Gastroesophageal sphincter (tissue), 4 donors: Measurements from ENCODE around the gene C11orf16. TPM values are rescaled to one million over a fixed set of nuclear protein-coding genes. Genes with fewer than 3 reads are reported as not detected.
A peak's percentile ranks its signal among the peaks of the same experiment; 100 is the strongest.

Experiments used
- ATAC-seq: fragments of 150-250 bp; one replicate; pipeline ENCODE4 v1.9.1; 2016; ENCODE audit warnings: mild to moderate bottlenecking, moderate library complexity
- H3K27ac ChIP-seq, 4 donors: fragments of 200-600 bp; sonication (generic) in 3 of 4; 1 replicate in 3 of 4; 2 replicates in 1 of 4; pipeline ENCODE4 v1.5.1; 2016 to 2019
- H3K27me3 ChIP-seq: fragments of 200-600 bp; sonication (generic); one replicate; pipeline ENCODE4 v1.5.1; 2019
- H3K36me3 ChIP-seq, 2 donors: fragments of 200-600 bp; sonication (generic); one replicate each; pipeline ENCODE4 v1.5.1; 2019; ENCODE audit warnings: control low read depth in 1 of 2
- H3K4me1 ChIP-seq, 3 donors: fragments of 200-600 bp; sonication (generic); 1 replicate in 2 of 3; 2 replicates in 1 of 3; pipeline ENCODE4 v1.5.1; 2016 to 2019; ENCODE audit warnings: control low read depth in 2 of 3
- H3K4me3 ChIP-seq, 2 donors: fragments of 200-600 bp; sonication (generic); one replicate each; pipeline ENCODE4 v1.5.1; 2019; ENCODE audit warnings: mild to moderate bottlenecking in 1 of 2, moderate library complexity in 1 of 2
- H3K9me3 ChIP-seq, 3 donors: fragments of 200-600 bp; sonication (generic); one replicate each; pipeline ENCODE4 v1.5.1; 2017 to 2019; ENCODE audit warnings: control low read depth in 2 of 3
- CTCF ChIP-seq, 4 experiments: fragments of 200-600 bp in 2 of 4; fragments of 450-650 bp in 2 of 4; sonication (generic) in 1 of 4; IDR thresholded peaks; one replicate each; pipeline ENCODE4 v1.5.1; 2017 to 2019; ENCODE audit warnings: antibody characterized with exemption in 4 of 4, mild to moderate bottlenecking in 2 of 4, moderate library complexity in 2 of 4
- POLR2AphosphoS5 ChIP-seq: sonication (generic); formaldehyde crosslinking; IDR thresholded peaks from one replicate; pipeline ENCODE4 v1.6.1; 2017; ENCODE audit warnings: antibody characterized with exemption
- WGBS, 2 donors: methylation state at CpG; one replicate each; pipeline ENCODE4 v1.1.5; 2018; ENCODE audit warnings: low coverage in 1 of 2; 5-methylcytosine and 5-hydroxymethylcytosine counted together
- small RNA-seq, 4 donors: library from RNA; depleted of rRNA; stranded (forward); fragments of <200 nt; gene quantifications; one replicate each; pipeline ENCODE3, GENCODE V24; 2016
- total RNA-seq, 4 donors: library from RNA; depleted of rRNA; stranded (reverse); fragments of >200 nt; gene quantifications; one replicate each; pipeline ENCODE4 v1.1.0, GENCODE V29; 2016

C11orf16 gene
- total RNA-seq, 4 donors from 2014 or later: not detected

- no peaks in the 10 kb centered on the region for H3K36me3 ChIP-seq
- WGBS, 2 donors: 0% methylated on average over 6 to 8 of the region's 81 CpGs
- H3K4me1 ChIP-seq: peaks cover 0 to 59% (median 7%) of the 10 kb centered on the region in 3 donors
- peak overlapping the region; percentile 70 to 93 (median 88) for H3K27ac ChIP-seq
- no peaks in the 10 kb centered on the region for H3K9me3 ChIP-seq
- no peaks in the 10 kb centered on the region for H3K27me3 ChIP-seq
- TF ChIP-seq CTCF (IDR thresholded peaks at IDR 0.05) (no peak), POLR2AphosphoS5 (peak; percentile 5)
- H3K4me3 ChIP-seq: peak overlapping the region; percentile 67 to 94
- peak; percentile 75 for ATAC-seq
Observed at GRCh38 chr11:8870411-8871170, 62.2 kb downstream of the C11orf16 start.

Small RNA genes lying within 50 kb of the gene (small RNA-seq; reads per million reads assigned to genes)
- gene RF00019: 0 reads per million in 4 donors

Other genes with a start within 250 kb of the C11orf16 start
- gene AKIP1, start 21.8 kb downstream of the C11orf16 start, total RNA-seq: 10 to 100 TPM; 31.5 to 63.9 (median 44.7) TPM
- not detected for gene ASCL3, start 10.1 kb upstream of the C11orf16 start, total RNA-seq
- 10 to 100 TPM; 14.6 to 40.0 (median 21.5) TPM for gene TMEM9B, start 31.5 kb upstream of the C11orf16 start, total RNA-seq
- 1 to 10 TPM; 1.8 to 2.9 (median 2.2) TPM for gene NRIP3, start 71.1 kb upstream of the C11orf16 start, total RNA-seq
- gene SCUBE2, start 158.7 kb upstream of the C11orf16 start, total RNA-seq: 10 to 100 TPM in 1 of 4 donors, 1 to 10 TPM in 2, under 1 TPM in 1; 0.78 to 13.1 (median 5.0) TPM